DOHH2 (cell line): ENCODE data around the gene KIAA0513.

Source experiments
- H3F3A ChIP-seq: fragments of 200-600 bp; sonication (generic), shearing (Covaris generic); 2 replicates; pipeline ENCODE4 v1.6.0; 2016; ENCODE audit warnings: antibody characterized with exemption, mild to moderate bottlenecking; ENCODE audit not compliant: control insufficient read depth, insufficient read depth
- H3K27ac ChIP-seq: fragments of 200-600 bp; sonication (generic); 2 replicates; pipeline ENCODE4 v1.5.1; 2014; ENCODE audit warnings: low read depth, mild to moderate bottlenecking, low read length, moderate library complexity
- H3K27me3 ChIP-seq: fragments of 200-600 bp; sonication (generic); 2 replicates; pipeline ENCODE4 v1.6.1; 2014; ENCODE audit warnings: mild to moderate bottlenecking, low read length, mixed read lengths; ENCODE audit not compliant: control insufficient read depth
- H3K36me3 ChIP-seq: fragments of 200-600 bp; sonication (generic); 2 replicates; pipeline ENCODE4 v1.6.1; 2014; ENCODE audit warnings: mild to moderate bottlenecking, low read length, moderate library complexity, mixed read lengths; ENCODE audit not compliant: control insufficient read depth
- H3K4me1 ChIP-seq: fragments of 200-600 bp; sonication (generic); 2 replicates; pipeline ENCODE4 v1.6.1; 2014; ENCODE audit warnings: mild to moderate bottlenecking, low read length, mixed read lengths; ENCODE audit not compliant: control insufficient read depth
- H3K4me2 ChIP-seq: fragments of 200-600 bp; sonication (generic); 2 replicates; pipeline ENCODE4 v1.6.0; 2014; ENCODE audit warnings: mild to moderate bottlenecking, low read length, moderate library complexity
- H3K4me3 ChIP-seq: fragments of 200-600 bp; sonication (generic); 2 replicates; pipeline ENCODE4 v1.5.1; 2014; ENCODE audit warnings: mild to moderate bottlenecking, low read length, mixed read lengths
- H3K79me2 ChIP-seq: fragments of 200-600 bp; sonication (generic); 2 replicates; pipeline ENCODE4 v1.6.1; 2014; ENCODE audit warnings: mild to moderate bottlenecking, low read length, mixed read lengths; ENCODE audit not compliant: control insufficient read depth
- H3K9me2 ChIP-seq: fragments of 200-600 bp; sonication (generic); replicated peaks from 2 replicates; pipeline ENCODE4 v1.6.1; 2014; ENCODE audit warnings: mild to moderate bottlenecking, low read length, mixed read lengths; ENCODE audit not compliant: control insufficient read depth
- H3K9me3 ChIP-seq: fragments of 200-600 bp; sonication (generic); 2 replicates; pipeline ENCODE4 v1.6.1; 2014; ENCODE audit warnings: antibody characterized with exemption, low read length, mixed read lengths; ENCODE audit not compliant: control insufficient read depth, insufficient read depth
- H4K20me1 ChIP-seq: fragments of 200-600 bp; sonication (generic); 2 replicates; pipeline ENCODE4 v1.6.0; 2014; ENCODE audit warnings: low read depth, mild to moderate bottlenecking, antibody characterized with exemption, low read length, moderate library complexity; ENCODE audit not compliant: control insufficient read depth, insufficient read depth
- EZH2phosphoT487 ChIP-seq: fragments of 200-600 bp; sonication (generic); IDR thresholded peaks from 2 replicates; pipeline ENCODE4 v1.6.1; 2017; ENCODE audit warnings: borderline replicate concordance, mild to moderate bottlenecking, antibody characterized with exemption, low read length, moderate library complexity, mixed read lengths
- TF ChIP-seq, protein P1 (sequence below): fragments of 200-600 bp; sonication (generic); IDR thresholded peaks from one replicate; pipeline ENCODE4 v1.5.1; 2014; ENCODE audit warnings: antibody characterized with exemption, mild to moderate bottlenecking, low read depth, low read length; ENCODE audit not compliant: poor library complexity, severe bottlenecking

Gene KIAA0513

DNA sequence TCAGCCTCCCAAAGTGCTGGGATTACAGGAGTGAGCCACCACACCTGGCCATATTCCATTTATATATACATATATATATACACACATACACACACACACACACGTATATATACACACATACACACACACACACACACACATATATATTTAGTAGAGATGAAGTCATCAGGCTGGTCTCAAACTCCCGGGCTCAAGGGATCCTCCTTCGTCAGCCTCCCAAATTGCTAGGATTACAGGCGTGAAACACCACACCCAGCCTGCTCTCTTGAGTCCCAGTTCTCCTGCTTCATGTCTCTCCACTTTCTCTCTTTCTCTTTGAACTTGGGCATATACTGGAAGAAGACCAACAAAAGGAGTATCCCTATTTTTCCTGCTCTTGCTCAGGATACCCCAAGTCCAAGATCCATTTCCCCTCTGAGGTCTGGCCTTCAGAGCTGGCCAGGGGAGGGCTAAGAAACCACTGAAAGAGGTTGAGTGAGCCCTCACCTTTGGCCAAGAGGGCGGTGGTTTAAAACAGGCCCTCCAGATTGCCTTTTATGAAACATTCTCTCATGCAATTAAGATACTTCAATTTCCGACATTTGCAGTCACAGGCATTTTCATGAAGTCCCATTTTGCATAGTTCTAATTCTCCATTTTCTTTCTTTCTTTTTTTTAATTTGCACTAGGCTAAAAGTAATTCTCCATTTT lies 46.8 kb downstream of the KIAA0513 start:
- no peaks in the 10 kb centered on the region for H3K4me1 ChIP-seq
- H3K9me3 ChIP-seq, result no peaks in the 10 kb centered on the region
- no peaks in the 10 kb centered on the region for H3K36me3 ChIP-seq
- no peak overlapping the region for H3K4me2 ChIP-seq
- no peaks in the 10 kb centered on the region for H3F3A ChIP-seq
- no peak overlapping the region for H3K4me3 ChIP-seq
- H3K79me2 ChIP-seq, result no peaks in the 10 kb centered on the region
- H3K27ac ChIP-seq, result no peak overlapping the region
- TF ChIP-seq, protein P1, sequence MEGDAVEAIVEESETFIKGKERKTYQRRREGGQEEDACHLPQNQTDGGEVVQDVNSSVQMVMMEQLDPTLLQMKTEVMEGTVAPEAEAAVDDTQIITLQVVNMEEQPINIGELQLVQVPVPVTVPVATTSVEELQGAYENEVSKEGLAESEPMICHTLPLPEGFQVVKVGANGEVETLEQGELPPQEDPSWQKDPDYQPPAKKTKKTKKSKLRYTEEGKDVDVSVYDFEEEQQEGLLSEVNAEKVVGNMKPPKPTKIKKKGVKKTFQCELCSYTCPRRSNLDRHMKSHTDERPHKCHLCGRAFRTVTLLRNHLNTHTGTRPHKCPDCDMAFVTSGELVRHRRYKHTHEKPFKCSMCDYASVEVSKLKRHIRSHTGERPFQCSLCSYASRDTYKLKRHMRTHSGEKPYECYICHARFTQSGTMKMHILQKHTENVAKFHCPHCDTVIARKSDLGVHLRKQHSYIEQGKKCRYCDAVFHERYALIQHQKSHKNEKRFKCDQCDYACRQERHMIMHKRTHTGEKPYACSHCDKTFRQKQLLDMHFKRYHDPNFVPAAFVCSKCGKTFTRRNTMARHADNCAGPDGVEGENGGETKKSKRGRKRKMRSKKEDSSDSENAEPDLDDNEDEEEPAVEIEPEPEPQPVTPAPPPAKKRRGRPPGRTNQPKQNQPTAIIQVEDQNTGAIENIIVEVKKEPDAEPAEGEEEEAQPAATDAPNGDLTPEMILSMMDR, result no peak
- no peak for TF ChIP-seq EZH2phosphoT487
- no peaks in the 10 kb centered on the region for H3K27me3 ChIP-seq
- H3K9me2 ChIP-seq, result no peaks in the 10 kb centered on the region
- no peaks in the 10 kb centered on the region for H4K20me1 ChIP-seq

DNA sequence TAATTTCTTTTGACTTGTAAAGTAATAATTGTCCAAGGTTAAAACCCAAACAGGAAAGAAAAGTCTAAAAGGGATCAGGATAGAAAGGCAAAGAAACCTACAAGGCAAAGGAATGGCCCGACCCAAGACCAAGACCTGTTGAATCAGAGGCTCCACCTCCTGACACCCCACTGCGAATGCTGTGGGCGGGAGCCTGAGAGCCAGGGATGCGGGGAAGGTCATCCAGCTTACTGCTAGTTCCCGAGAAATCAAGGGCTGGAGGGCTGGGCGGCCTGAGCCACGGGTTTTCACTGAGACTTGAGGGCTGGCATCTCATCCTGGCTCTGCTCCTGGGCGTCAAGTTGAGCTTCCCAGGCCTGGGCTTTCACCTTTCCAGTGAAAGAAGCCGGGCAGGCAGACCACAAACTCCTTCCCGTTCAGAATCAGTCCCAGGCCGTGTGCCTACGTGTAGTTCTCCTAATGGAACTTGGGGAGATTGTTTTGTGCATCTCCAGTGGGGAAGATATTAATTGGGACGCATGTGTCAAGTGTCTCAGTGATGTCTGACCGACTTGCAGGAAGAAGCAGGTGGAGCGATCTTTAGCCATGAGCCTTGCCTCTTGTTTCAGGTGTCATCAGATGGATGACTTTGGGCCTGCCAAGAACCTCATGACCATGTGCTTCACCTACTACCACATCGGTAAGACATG lies 47.8 kb downstream of the KIAA0513 start:
- H3K4me3 ChIP-seq, result no peak overlapping the region
- H3K9me2 ChIP-seq, result no peaks in the 10 kb centered on the region
- no peaks in the 10 kb centered on the region for H3K27me3 ChIP-seq
- H3K9me3 ChIP-seq, result no peaks in the 10 kb centered on the region
- no peaks in the 10 kb centered on the region for H3K36me3 ChIP-seq
- H4K20me1 ChIP-seq, result no peaks in the 10 kb centered on the region
- no peak overlapping the region for H3K4me2 ChIP-seq
- no peaks in the 10 kb centered on the region for H3K4me1 ChIP-seq
- H3F3A ChIP-seq, result no peaks in the 10 kb centered on the region
- TF ChIP-seq, protein P1, result no peak
- TF ChIP-seq EZH2phosphoT487, result no peak
- no peaks in the 10 kb centered on the region for H3K79me2 ChIP-seq
- H3K27ac ChIP-seq, result no peak overlapping the region

DNA sequence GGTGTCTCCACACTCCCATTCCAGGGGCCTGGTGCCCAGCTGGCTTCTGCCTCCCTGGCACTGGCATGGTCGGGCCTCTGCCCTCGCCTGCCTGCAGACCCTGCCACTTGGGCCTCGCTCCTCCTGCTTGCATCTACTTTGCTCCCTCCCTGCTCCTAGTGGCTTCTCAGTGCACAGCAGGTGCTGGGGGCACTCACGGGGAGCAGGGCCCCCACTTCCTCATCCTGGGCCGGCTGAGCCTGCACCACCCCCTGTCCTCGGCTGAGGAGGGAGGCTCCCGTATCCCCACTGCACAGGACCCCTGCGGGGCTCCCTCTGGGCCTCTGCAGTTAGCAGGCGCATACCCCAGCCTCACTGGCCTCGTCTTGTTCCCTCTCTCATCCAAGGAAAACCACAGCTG lies 49.4 kb downstream of the KIAA0513 start:
- Histone ChIP-seq H3K27me3 (peaks cover 3% of the 10 kb centered on the region; the same call in 1 of the 2 replicates), H3K4me3 (no peak overlapping the region), H3K36me3 (no peaks in the 10 kb centered on the region), H3K79me2 (no peaks in the 10 kb centered on the region), H3F3A (no peaks in the 10 kb centered on the region), H3K4me1 (no peaks in the 10 kb centered on the region), H3K4me2 (no peak overlapping the region), H3K9me2 (no peaks in the 10 kb centered on the region), H3K27ac (no peak overlapping the region), H3K9me3 (no peaks in the 10 kb centered on the region), H4K20me1 (no peaks in the 10 kb centered on the region)
- no peak for TF ChIP-seq EZH2phosphoT487
- TF ChIP-seq, protein P1, result no peak
